SU-DHL-6 (cell line): ENCODE results near the gene SLC39A11.

Experiments
- EZH2phosphoT487 ChIP-seq: fragments of 200-600 bp; sonication (generic), shearing (Covaris generic); conservative IDR thresholded peaks from 2 replicates; pipeline ENCODE4 v1.6.1; 2018; ENCODE audit warnings: mild to moderate bottlenecking, antibody characterized with exemption, low read length, moderate library complexity, mixed read lengths
- TF ChIP-seq, protein P1 (sequence below): fragments of 200-600 bp; sonication (generic); IDR thresholded peaks from one replicate; pipeline ENCODE4 v1.5.1; 2017; ENCODE audit warnings: antibody characterized with exemption, mild to moderate bottlenecking, low read length, moderate library complexity; ENCODE audit not compliant: insufficient read depth, poor library complexity, severe bottlenecking

DNA sequence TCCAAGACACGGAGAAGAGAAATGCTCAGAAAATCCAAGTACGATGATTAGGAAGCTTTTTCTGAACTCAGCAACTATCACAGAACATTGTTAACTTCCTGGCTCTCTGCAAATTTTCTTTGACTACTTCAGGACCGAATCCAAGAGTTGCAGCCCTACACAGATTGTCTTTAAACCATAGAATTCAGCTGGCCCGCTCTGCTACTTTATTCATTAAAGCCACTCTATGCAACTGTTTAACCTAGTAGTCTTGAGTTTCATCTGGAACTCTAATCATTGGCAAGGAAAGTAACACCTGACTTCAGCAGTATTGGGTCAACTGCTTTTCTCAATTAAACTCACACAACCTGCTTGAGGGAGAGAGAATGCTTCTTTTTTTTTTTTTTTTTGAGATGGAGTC, 210.1 kb downstream of the SLC39A11 start:
- TF ChIP-seq, protein P1, sequence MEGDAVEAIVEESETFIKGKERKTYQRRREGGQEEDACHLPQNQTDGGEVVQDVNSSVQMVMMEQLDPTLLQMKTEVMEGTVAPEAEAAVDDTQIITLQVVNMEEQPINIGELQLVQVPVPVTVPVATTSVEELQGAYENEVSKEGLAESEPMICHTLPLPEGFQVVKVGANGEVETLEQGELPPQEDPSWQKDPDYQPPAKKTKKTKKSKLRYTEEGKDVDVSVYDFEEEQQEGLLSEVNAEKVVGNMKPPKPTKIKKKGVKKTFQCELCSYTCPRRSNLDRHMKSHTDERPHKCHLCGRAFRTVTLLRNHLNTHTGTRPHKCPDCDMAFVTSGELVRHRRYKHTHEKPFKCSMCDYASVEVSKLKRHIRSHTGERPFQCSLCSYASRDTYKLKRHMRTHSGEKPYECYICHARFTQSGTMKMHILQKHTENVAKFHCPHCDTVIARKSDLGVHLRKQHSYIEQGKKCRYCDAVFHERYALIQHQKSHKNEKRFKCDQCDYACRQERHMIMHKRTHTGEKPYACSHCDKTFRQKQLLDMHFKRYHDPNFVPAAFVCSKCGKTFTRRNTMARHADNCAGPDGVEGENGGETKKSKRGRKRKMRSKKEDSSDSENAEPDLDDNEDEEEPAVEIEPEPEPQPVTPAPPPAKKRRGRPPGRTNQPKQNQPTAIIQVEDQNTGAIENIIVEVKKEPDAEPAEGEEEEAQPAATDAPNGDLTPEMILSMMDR, result no peak
- TF ChIP-seq EZH2phosphoT487, result no peak
